ENCODE measurements around the gene DRICH1.
"Not testable (repeated sequence)": the region's sequence is repeated elsewhere in the genome, so short reads cannot be mapped to it uniquely, and the experiment has no call there.

Gene DRICH1

DNA sequence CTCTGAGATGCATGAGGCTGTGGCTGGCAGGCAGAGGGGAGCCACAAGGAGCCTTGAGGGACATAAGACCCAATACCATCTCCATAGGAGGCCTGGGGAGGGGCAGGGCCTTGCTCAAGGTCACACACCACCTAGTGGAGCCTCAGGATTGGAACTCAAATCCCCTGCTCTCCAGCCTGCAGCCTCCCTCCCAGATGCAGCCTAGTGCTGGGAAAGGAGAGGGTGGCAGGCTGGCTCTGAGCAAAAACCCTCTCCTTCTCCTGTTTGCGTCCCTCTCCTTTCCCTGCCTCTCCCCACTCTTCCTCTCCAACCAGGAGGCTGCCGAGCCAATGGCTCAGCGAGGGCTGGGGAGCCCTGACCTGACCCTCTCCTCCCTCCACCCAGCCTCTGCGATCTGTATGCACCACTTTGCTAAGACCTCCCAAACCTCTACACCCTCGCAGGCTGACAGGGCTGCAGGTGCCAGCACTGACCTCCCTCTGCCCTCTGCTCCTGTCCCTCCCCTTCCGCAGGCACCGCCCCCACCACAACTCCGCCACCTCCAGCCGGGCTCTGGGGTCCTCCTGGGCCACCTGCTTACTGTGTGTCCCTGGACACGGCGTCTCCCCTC lies 66.7 kb downstream of the DRICH1 start:
- TF ChIP-seq, protein P1, sequence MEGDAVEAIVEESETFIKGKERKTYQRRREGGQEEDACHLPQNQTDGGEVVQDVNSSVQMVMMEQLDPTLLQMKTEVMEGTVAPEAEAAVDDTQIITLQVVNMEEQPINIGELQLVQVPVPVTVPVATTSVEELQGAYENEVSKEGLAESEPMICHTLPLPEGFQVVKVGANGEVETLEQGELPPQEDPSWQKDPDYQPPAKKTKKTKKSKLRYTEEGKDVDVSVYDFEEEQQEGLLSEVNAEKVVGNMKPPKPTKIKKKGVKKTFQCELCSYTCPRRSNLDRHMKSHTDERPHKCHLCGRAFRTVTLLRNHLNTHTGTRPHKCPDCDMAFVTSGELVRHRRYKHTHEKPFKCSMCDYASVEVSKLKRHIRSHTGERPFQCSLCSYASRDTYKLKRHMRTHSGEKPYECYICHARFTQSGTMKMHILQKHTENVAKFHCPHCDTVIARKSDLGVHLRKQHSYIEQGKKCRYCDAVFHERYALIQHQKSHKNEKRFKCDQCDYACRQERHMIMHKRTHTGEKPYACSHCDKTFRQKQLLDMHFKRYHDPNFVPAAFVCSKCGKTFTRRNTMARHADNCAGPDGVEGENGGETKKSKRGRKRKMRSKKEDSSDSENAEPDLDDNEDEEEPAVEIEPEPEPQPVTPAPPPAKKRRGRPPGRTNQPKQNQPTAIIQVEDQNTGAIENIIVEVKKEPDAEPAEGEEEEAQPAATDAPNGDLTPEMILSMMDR (IDR thresholded peaks at IDR 0.05; ENCODE audit: borderline replicate concordance, insufficient read depth, low read depth, low read length), result no peak
- no peak overlapping the region for H3K4me3 ChIP-seq (ENCODE audit: low read depth, low read length)

DNA sequence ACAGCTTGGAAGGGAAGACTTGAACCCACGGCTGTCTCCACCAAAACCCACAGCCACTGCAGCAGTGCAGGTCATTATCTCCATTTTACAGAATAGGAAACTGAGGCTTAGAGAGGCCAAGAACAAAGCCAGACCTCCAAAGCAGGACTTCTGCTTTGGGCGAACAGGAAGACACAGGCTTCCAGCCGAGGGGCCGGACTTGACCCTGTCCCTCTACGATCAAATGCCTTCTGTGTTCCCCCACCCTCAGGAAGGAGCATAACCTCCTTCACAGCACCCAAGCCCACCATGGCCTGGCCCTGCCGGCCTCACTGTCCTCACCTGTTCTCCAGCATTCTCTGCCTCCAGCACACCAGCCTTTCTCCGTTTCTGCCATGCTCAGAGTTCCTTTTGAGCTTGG lies 67.8 kb downstream of the DRICH1 start:
- TF ChIP-seq, protein P1 (IDR thresholded peaks at IDR 0.05; ENCODE audit: borderline replicate concordance, insufficient read depth, low read depth, low read length), result no peak
- no peak overlapping the region for H3K4me3 ChIP-seq (ENCODE audit: low read depth, low read length)

DNA sequence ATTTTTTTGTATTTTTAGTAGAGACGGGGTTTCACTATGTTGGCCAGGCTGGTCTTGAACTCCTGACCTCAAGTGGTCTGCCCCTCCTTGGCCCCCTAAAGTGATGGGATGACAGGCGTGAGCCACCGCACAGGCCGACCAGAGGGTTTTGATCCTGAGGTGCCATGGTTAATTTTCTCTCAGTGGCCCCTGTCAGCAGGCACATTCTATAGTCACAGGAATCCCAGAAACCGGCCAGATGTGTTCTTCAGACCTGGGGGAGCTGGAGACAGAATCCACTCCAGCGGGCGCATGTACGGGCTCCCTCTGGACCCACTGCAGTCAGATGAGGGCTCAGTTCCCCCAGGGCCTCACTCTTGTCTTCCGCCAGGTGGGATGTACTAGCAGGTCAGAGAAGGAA lies 69.0 kb downstream of the DRICH1 start:
- TF ChIP-seq, protein P1 (IDR thresholded peaks at IDR 0.05; ENCODE audit: borderline replicate concordance, insufficient read depth, low read depth, low read length), result no peak
- no peak overlapping the region for H3K4me3 ChIP-seq (ENCODE audit: low read depth, low read length)

DNA sequence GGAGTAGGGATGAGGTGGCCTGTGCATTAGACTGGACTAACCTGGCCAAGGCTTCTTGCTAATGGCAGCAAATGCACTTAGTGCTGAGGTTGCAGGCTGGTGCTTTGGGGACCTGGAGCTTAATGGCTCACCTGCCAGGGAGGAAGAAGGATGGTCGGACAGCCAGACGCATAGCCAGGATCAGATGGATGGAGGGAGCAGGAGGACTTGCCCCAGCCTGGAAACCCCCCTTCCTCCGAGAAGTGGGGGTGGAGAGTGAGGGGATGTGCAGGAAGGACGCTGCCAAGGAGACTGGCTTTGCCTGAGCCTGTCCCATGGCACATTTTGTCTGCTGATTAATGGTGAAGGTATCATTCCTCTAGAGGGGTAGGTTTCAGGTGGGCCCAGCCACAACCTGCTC lies 69.9 kb downstream of the DRICH1 start:
- TF ChIP-seq, protein P1 (IDR thresholded peaks at IDR 0.05; ENCODE audit: borderline replicate concordance, insufficient read depth, low read depth, low read length), result no peak
- H3K4me3 ChIP-seq (ENCODE audit: low read depth, low read length), result no peak overlapping the region

DNA sequence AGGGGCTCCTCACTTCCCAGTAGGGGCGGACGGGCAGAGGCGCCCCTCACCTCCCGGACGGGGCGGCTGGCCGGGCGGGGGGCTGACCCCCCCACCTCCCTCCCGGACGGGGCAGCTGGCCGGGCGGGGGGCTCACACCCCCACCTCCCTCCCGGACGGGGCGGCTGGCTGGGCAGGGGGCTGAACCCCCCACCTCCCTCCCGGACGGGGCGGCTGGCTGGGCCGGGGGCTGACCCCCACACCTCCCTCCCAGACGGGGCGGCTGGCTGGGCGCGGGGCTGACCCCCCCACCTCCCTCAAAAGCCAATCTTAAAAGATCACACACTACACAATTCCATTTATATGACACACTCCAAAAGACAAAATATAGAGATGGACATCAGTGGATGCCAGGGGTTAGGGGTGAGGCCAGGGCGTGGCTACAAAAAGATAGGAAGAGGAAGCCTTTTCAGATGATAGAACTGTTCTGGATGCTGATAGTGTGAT lies 71.1 kb downstream of the DRICH1 start:
- H3K4me3 ChIP-seq (ENCODE audit: low read depth, low read length), result not testable (repeated sequence)

DNA sequence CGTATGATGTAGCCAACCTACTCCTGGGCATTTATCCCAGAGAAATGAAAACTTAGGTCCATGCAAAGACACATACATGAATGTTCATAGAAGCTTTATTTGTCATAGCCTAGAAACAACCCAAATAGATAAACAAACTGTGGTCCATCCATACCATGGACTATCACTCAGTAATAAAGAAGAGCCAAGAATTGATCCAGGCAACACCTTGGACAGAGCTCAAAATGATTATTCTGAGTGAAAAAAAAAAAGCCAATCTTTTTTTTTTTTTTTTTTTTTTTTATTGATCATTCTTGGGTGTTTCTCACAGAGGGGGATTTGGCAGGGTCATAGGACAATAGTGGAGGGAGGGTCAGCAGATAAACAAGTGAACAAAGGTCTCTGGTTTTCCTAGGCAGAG lies 71.9 kb downstream of the DRICH1 start:
- H3K4me3 ChIP-seq (ENCODE audit: low read depth, low read length), result not testable (repeated sequence)

Measured in GM12875 (cell line).